NCI-H510A treated with DMSO at 0.1 percent for 48 hours (cell line): ENCODE data around the gene GLIS1.

Source experiments
- DNase-seq: peaks from one replicate; lab custom pipeline; 2025; lab: John Stamatoyannopoulos, UW

The GLIS1 gene

DNA sequence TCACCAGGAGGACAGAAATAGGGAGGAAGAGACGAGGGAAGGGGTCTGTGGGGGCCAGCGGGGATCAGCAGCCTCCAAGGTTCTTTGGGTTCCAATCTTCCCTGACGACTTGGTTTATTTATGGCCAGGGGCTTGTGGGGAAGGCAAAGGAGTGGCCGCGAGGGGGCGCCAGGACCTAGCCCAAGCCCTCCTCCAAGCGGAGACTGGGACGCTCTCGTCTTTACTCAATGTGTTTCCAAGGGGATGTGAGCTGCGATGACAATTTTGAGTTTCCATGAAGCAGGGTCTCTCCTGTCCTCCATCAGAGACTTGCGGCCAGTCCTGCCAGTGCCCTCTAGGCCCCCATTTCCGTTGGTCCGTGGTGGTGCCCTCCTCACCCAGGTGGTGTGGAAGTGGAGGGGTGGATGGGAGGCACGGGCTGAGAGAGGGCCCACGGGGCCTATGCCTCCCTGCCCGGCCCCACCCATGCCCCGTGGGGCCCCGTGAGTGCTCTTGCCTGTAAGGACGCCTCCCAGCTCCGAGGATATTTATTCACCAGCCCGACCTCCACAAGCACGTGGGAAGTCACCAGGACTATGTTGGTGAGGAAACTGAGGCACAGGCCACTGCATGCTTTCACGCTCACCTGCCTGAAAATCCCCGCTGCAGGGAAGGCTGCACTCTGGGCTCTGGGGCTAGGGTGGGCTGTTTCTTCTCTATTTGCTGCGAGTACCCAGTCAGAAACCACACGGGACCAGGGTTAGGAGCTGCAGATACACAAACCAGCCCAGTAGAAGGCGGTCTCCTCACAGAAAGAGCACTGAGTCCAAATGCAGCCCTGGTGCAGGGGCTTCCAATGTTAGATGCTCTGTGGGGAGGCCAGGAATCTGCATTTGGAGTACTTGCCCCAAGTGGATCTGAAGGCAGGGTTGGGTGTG, 253.2 kb downstream of the GLIS1 start:
- peak; percentile 88 for DNase-seq

DNA sequence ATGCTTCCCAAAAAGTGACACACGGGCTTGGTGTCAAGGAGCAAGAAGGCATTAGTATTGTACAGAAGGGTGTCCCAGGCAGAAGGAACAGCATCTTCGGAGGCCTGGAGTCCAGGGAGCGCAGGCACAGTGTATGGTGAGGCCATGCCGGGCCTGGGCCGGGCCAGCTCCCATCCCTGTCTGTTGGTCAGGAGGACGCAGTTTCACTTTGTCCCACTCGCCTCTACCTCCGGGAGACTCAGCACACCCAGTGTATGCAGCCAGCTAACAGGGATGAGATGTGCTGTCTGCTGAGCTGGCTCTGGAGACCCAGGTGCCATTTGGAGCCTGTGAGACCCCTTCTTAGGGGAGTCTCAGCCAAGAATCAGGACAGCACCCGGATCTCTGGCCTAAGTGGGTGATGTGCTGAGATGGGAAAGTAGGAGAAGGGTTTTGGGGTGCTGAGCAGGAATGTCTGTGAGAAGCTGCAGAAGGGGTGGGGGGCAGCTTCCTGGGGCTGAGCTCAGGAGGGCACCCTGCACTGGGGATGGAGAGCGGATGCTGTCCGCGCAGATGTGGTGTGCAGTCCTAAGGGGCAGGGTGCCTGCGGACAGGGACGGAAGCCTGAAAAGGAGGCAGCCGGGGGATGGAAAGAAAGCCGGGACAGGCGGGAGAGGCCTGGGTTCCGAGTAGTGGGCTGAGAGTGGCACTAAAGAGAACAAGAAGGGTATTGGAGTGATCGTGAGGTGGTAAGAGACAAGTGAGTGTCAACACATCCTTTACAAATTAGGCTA, 254.1 kb downstream of the GLIS1 start:
- DNase-seq = no peak

GRCh38 chr1:53483656-53484055, 255.3 kb downstream of the GLIS1 start:
- no peak for DNase-seq

- no peak for DNase-seq
These were observed 255.8 kb downstream of the GLIS1 start for GRCh38 chr1:53483170-53483569.

DNA sequence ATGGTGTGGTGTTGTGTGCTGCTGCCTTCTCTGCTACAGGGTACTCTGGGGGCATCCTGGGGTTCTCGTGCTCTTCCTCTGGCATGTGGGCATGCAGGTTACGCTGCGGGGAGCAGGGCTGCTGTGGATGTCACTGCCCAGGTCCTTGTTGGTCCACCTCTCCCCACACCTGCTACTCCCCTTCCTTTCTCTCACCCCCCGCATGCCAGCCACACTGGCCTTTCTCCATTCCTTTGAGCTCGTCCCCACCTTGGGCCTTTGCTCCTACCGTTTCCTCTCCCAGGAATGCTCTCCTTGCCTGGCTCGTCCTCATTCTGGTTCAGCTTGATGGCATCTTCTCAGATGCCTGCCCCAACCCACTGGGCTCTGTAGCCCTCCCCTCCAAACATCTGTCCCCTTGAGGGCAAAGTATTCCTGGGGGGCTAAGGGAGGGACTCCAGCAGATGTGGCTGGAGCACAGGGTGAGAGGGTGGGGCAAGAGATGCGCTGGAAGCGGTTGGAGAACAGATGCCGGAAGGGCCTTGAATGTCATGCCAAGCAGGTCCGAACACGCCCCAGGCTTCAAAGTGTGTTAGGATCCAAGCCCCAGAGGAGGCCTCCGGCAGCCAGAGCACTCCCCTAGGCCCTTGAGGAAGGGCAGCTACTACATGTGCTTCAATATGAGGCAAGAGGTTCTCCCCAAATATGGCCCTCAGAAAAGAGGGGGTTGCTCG, 256.4 kb downstream of the GLIS1 start:
- DNase-seq = peak; percentile 42

DNA sequence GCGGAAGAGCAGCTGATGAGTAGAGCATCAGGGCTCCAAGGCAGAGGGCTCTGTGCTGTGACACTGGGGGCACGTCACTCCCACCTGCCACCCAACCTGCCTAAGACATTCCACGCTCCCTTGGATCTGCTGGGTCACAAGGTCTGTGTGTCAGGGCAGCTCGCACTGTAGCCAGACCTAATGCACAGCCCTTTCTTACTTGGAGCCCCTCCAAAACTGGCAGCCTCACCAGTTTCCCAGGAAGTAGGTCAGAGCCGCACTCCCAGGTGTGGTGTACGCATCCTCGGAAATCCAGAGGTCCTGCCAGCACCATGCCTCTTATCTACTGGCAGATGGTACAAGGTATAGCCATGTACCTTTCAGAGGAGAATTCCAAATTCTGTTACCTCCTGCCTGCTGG, 257.5 kb downstream of the GLIS1 start:
- no peak for DNase-seq

GRCh38 chr1:53480678-53481077, 258.3 kb downstream of the GLIS1 start:
- DNase-seq = no peak

GRCh38 chr1:53478502-53478818, 260.5 kb downstream of the GLIS1 start:
- no peak for DNase-seq

GRCh38 chr1:53477651-53478501, 261.1 kb downstream of the GLIS1 start:
- no peak for DNase-seq

GRCh38 chr1:53476579-53476978, 262.4 kb downstream of the GLIS1 start:
- DNase-seq = no peak

- DNase-seq = no peak
These were observed 263.3 kb downstream of the GLIS1 start for GRCh38 chr1:53475664-53476063.

GRCh38 chr1:53473463-53473862, 265.5 kb downstream of the GLIS1 start:
- DNase-seq = no peak

DNA sequence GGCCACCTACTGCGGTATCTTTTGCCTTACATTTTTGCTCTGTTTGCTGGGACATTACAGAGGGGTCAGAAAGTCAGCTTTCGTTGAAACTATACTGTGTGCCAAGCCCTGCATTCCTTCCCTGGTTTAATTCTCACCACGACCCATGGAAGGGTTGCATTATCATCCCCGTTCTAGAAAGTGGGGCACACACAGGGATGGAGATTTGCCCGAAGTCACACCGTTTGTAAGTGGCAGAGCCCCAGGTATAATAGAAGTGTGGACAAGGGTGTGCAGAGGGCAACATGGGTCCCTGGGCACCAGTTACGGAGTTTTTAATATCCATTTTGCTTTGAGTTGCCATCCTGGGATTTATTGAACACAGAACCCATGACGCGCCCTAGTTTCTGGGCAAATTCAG, 268.0 kb downstream of the GLIS1 start:
- DNase-seq = no peak

DNA sequence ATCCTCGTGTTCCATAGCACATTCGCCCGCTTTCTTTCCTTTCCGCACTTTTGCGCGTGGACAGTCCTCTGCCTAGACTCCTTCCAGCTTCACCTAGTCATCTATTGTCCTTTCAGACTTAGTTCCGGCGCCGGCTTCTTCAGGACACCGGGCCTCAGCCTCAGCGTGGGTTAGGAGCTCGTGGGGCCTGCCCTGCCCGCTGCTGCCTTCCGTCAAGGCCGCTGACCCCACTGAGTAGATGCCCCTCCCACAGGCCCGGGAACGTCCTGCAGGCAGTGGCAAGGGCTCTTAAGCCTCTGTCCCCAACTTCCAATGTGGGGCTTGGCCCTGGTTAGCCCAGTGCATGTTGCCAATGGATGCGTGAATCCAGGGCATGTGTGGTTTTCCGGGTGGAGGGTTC, 268.4 kb downstream of the GLIS1 start:
- DNase-seq = no peak

GRCh38 chr1:53470155-53470554, 268.8 kb downstream of the GLIS1 start:
- peak; percentile 44 for DNase-seq

- no peak for DNase-seq
These were observed 269.6 kb downstream of the GLIS1 start for GRCh38 chr1:53469373-53469772.

DNA sequence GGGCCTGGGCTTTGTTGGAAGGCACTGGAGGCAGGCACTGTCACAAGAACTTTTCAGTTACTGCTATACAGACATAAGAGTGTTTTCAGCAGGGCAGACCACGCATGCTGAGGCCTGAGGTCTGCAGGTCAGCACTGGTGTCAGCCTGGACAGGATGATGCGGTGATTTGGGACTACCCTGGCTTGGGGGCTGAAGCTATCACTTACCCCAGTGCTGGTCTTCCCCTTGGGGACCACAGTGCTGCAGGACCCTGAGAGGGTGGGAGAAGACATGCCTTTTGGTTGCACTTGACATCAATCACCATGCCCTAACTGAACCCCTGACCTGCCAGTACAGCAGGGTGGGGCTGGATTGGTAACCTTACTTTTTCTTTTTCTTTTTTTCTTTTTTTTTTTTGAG, 270.6 kb downstream of the GLIS1 start:
- DNase-seq = no peak

GRCh38 chr1:53467391-53467790, 271.6 kb downstream of the GLIS1 start:
- no peak for DNase-seq

DNA sequence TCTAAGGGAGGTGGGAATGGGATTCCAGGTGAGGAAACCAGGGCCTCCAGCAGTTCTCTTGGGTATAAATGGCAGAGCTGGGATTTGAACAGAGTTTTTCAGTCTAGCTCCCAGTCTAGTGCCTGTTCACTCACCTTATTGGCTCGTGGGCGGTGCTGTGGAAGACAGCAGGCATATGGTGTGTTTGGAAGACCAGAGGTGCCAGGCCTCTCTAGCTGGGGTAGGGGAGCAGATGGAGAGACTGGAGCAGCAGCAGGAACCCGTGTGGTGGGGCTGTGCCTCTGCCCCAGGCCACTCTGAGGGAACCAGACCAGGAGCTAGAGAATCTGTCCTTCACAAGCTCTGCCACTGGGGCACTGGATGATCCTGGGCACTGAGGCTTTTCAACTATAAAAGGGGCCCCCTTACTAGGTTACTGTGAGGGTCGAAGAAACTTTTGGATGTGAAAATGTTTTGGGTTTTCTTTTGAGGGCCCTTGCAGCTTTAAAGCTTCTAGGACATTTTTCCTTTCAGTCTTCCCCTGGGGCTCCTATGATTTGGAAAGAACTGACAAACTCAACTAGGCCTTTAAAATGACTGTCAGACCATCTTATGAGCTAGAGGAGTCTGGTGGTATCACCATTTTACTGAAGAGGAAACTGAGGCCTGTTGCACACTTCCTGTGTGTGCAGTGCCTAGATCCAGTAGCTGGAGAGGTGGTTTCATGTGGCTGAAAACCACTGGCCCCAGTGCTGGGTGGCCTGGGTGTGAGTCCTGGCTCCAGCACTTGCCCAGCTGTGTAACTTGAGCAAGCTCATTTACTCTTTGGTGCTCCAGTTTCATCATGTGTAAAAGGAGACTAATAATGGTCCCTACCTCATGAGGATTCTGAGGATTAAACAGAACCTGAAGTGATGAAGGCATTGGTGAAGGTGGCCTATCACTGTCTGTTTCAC, 273.7 kb downstream of the GLIS1 start:
- no peak for DNase-seq
